ENCODE measurements around the gene TARDBP.
"Not testable (repeated sequence)": the region's sequence is repeated elsewhere in the genome, so short reads cannot be mapped to it uniquely, and the experiment has no call there.

TARDBP gene

GRCh38 chr1:11044086-11044848, 31.8 kb downstream of the TARDBP start:
- no peak for DNase-seq

GRCh38 chr1:11044849-11045427, 32.5 kb downstream of the TARDBP start:
- no peak for DNase-seq

- DNase-seq = no peak
Observed at GRCh38 chr1:11045428-11046269, 33.2 kb downstream of the TARDBP start.

- no peak for DNase-seq
Observed at GRCh38 chr1:11046270-11046566, 33.8 kb downstream of the TARDBP start.

- no peak for DNase-seq
Observed at GRCh38 chr1:11046625-11047365, 34.3 kb downstream of the TARDBP start, which contains the start of gene MASP2. TSS of gene MASP2 (minus strand) at chr1:11047239. CDS start at chr1:11047207, 32 bp downstream.

- not testable (repeated sequence) for DNase-seq
Observed at GRCh38 chr1:11051121-11051520, 38.7 kb downstream of the TARDBP start.

- DNase-seq = no peak
Observed at GRCh38 chr1:11051781-11052511, 39.5 kb downstream of the TARDBP start.

GRCh38 chr1:11052839-11053757, 40.6 kb downstream of the TARDBP start:
- peak; percentile 11 for DNase-seq

GRCh38 chr1:11053758-11054137, 41.3 kb downstream of the TARDBP start:
- peak; percentile 28 for DNase-seq

GRCh38 chr1:11054181-11054580, 41.7 kb downstream of the TARDBP start:
- no peak for DNase-seq

- DNase-seq = no peak
Observed at GRCh38 chr1:11054666-11055065, 42.2 kb downstream of the TARDBP start.

- no peak for DNase-seq
Observed at GRCh38 chr1:11055676-11056075, 43.2 kb downstream of the TARDBP start.

- no peak for DNase-seq
Observed at GRCh38 chr1:11056504-11056903, 44.0 kb downstream of the TARDBP start.

GRCh38 chr1:11057477-11057876, 45.0 kb downstream of the TARDBP start:
- no peak for DNase-seq

- no peak for DNase-seq
Observed at GRCh38 chr1:11058026-11058425, 45.6 kb downstream of the TARDBP start.

- no peak for DNase-seq
Observed at GRCh38 chr1:11058595-11059154, 46.2 kb downstream of the TARDBP start.

GRCh38 chr1:11059155-11059967, 46.9 kb downstream of the TARDBP start:
- no peak for DNase-seq

GRCh38 chr1:11059968-11060830, 47.7 kb downstream of the TARDBP start, which contains the start of gene SRM:
TSS of gene SRM (minus strand) at chr1:11060018. CDS start at chr1:11059943, 75 bp downstream.
- peak; percentile 90 for DNase-seq

Data from fibroblast of skin of right quadriceps (primary cell).